GM12874 (cell line): Measurements from ENCODE around the gene BCL7A.

ENCODE experiments used
- CTCF ChIP-seq: IDR thresholded peaks from 2 replicates; pipeline ENCODE4 v1.5.1; 2011; ENCODE audit warnings: low read depth, mild to moderate bottlenecking, control low read depth, low read length, moderate library complexity; ENCODE audit not compliant: insufficient read depth

Gene BCL7A

GRCh38 chr12:122045262-122045661, 23.6 kb downstream of the BCL7A start:
- TF ChIP-seq CTCF: no peak

GRCh38 chr12:122046145-122046544, 24.5 kb downstream of the BCL7A start:
- TF ChIP-seq CTCF: no peak

GRCh38 chr12:122048151-122048550, 26.5 kb downstream of the BCL7A start:
- no peak for TF ChIP-seq CTCF

- no peak for TF ChIP-seq CTCF
Measured at GRCh38 chr12:122049827-122050226, 28.1 kb downstream of the BCL7A start.

GRCh38 chr12:122050706-122051105, 29.0 kb downstream of the BCL7A start:
- TF ChIP-seq CTCF: no peak

GRCh38 chr12:122051231-122051876, 29.7 kb downstream of the BCL7A start:
- no peak for TF ChIP-seq CTCF

GRCh38 chr12:122052285-122052684, 30.6 kb downstream of the BCL7A start:
- no peak for TF ChIP-seq CTCF
